GM18517 (cell line): ENCODE results near the gene FAM156B.
"Not testable (repeated sequence)": the region's sequence is repeated elsewhere in the genome, so short reads cannot be mapped to it uniquely, and the experiment has no call there.

ENCODE experiments used
- ATAC-seq: cut with Tn5 transposase; IDR thresholded peaks from one replicate; pipeline ENCODE4 v1.9.1; 2021; ENCODE audit warnings: mild to moderate bottlenecking, moderate library complexity; ENCODE audit not compliant: unreplicated experiment

Gene FAM156B, protein sequence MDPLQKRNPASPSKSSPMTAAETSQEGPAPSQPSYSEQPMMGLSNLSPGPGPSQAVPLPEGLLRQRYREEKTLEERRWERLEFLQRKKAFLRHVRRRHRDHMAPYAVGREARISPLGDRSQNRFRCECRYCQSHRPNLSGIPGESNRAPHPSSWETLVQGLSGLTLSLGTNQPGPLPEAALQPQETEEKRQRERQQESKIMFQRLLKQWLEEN

DNA sequence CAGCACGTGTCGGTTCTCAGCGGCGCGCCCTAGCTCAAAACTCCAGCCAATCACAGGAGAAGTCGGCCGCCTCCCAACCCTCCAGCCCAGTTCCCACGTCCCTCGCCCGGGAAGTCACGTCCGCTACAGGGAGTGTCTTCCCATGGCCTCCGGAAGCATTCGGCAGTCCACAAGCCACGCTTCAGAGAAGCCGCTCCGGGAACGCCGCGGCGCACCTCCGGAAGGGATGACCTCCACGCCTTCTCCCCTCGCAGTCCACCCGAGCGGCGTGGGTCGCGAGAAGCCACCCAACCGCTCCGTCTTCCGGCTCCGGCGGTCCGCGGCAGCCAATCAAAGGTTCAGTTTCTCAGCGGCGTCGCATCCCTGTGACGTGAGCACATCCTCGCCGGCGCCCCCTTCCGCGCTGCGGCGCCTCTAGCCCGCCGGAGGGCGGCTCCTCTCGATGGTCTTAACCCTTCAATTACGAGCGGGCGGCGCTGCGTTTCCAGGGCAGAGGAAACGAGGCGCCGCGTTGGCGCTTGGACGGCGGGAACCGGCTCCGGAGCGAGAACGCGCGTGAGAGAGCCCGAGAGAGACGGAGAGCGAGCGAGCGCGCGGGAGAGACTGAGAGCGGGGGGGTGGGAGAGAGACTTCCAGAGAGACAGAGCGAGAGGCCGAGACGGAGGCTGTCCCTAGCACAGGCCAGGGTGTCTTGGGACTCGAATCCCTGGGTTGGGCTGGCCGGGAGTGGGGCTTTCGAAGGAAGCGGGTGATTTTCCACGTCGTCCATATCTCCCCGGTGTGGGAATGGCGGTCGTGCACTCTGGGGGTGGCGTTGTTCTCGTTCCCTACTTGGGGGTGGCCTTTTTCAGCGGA, at the start of gene FAM156B:
Gene FAM156B (plus strand): TSS at position 476 of the 855 bp plus-strand sequence. CDS start 9,896 bp downstream, outside the sequence.
- ATAC-seq, result peak; percentile 84

DNA sequence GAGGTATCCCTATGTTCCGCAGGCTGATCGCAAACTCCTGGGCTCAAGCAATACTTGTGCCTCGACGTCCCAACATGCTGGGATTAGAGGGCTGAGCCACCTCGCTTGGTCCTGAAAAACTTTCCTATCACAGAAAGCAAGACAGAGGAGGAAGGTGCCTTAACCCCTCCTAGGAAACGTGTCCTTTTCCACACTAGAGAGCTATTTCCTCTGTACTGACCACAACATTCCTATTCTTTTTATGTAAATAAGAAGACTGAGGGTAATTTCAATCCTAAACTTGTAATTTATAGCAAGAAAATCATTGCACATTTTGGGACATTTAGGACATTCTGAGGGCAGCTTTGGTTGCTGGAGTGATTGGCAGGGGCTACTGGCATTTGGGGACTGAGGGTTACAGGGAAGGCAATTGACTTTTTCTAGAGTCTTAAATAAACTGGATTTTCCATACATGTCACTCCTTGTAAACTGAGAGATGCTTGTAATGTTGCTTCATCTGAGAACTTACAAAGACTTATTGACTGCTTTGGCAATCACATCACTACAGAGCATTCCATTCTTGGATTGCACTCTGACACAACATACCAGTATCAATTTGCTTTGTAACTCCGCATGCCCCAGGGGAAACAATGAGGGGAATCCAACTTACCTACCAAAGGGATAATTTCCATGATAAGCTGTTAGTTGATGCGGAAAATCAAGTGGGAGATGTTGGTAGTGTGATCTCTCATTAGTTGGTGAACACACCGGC, 44.8 kb upstream of the FAM156B start:
- no peak for ATAC-seq

- not testable (repeated sequence) for ATAC-seq
Observed at GRCh38 chrX:52856991-52857525, 40.1 kb upstream of the FAM156B start.

DNA sequence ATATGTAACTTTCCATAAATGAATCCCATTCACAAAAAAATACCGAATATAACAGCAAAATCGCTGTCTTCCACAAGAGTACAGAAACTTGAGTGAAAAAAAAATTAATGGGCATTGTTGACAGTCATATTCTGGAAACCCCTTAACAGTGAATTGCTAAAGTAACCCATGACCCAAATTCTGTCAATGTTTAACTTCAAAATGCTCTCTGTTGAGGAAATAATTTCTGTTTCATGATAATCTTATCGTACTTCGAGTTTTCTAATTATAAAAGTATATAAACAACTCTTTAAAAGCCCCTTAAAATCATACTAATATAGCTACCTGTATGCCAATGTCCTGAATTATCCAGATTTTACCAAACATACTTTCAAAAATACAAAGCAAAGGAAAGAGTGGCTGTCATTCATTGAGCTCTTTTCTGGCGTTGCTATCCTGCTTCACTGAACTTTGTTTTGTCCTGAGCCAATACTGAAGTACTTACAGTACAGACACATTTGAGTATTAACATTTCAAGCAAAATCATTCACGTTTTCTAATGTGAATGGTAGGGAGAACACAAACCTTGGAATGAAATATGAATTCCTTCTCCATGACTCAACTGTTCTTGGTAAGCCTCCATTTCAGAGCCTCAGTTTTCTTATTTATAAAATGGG, 31.7 kb upstream of the FAM156B start:
- no peak for ATAC-seq

DNA sequence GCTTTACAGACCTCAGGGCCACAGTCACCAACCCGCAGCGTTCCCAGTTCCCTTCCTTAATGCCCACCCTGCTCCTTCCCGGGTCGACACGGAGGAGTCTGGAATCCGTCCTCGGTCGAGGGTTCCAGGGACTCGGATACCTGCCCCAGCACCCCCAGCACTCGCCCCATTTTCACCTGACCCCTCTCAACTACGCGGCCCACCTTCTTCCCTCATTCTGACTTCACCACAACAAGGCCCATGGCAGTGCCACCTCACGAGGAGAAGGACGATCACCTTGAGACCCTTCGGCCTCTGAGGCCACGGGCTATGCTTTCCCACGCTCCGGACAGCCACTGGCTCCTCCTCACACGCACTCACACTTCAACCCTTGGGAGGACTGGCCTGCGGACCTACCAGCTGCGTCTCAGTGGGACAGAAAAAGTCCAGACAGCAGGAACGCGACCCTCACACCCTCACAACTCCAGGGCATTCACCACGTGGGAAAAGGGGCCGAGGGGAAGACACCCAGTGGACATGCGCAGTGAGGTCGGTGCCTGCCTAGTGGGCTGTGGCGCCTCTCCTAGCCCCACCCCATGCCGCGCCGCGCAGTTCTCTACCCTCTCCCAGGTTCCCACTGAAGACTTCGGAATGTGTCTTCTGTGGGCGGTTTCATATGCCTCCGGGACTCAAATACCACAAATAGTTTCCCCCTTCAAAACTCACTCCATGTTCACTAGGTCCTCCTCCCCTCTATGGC, 29.4 kb upstream of the FAM156B start, which contains the start of gene XAGE3:
Gene XAGE3 (minus strand): TSS at position 474 of the 739 bp plus-strand sequence. CDS start 950 bp downstream, outside the sequence.
- no peak for ATAC-seq

DNA sequence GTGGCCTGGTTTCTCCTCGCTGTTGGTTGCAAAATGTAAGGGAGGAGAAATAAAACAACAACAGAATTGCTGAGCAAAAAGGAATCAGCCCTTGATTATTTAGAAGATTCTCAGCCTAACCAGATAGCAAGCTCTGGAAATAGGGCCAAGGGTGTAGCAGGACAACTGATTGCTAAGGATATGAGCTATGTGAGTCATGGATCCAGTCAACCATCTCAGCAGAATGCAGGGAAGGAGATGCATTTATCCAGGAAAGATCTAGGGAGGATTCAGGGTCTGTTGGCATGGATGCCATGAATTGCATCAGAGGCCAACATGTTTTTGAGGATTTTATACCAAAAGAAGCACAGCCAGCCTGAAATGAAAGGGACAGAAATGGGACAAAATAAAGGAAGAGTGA, 27.1 kb upstream of the FAM156B start:
- ATAC-seq, result no peak

- ATAC-seq, result not testable (repeated sequence)
Observed at GRCh38 chrX:52873825-52874224, 23.3 kb upstream of the FAM156B start.

DNA sequence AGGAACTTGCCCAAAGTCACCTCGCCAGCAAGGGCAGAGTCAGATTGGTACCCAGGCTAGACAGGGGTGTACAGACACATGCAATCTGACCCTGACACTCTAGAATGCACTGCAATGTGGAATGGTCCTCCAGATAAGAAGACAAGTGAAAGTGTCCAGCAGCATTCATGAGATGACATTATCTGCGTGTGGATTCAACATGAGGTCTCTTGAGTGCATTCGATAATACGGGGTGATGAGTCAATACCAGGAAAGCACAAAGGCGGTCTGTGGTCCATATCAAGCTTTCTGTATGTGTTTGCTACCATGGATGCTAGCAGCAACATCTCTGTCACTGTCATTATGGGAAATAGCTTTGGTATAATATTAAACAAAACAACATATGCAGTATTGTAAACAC, 22.5 kb upstream of the FAM156B start:
- ATAC-seq, result no peak

GRCh38 chrX:52875436-52875835, 21.7 kb upstream of the FAM156B start:
- not testable (repeated sequence) for ATAC-seq

GRCh38 chrX:52876386-52876785, 20.7 kb upstream of the FAM156B start:
- not testable (repeated sequence) for ATAC-seq

DNA sequence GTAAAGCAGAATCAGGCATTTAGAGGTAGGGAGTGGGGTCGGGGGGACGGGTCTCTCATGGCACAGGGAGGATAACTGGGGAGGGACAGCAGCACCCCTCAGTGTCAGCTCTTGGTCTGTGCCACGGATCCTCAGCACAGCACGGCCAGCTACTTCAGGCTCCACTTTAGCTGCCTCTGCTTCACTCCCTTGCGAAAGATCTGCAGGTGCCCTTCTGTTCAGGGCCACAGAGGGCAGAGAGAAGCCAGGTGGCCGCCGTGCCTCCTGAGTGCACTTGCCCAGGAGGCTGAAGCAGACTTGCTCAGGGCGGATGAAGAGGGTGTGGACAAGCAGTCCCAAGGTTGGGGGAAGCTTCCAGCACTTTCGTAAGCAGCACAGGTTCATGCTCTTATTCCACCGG, 9.7 kb upstream of the FAM156B start:
- ATAC-seq, result not testable (repeated sequence)

DNA sequence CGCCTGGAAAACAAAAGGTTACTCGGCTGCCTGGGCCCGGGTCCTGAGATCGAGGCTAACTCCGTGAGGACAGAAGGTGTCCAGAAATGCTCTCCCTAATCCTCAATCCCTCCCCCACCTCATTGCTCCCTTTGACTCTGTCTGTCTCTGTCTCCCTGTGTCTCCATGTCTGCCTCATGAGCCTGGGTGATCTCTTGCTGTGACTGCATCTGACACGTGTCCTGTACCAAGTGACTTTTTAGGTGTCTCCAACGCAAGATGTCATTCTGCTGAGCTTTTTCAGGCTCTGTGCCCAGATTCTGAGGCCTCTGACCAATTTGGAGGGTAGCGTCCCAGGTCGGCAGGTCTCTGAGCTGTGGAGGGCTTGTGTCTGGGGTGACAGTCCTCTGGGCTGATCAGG, 9.0 kb upstream of the FAM156B start:
- not testable (repeated sequence) for ATAC-seq

DNA sequence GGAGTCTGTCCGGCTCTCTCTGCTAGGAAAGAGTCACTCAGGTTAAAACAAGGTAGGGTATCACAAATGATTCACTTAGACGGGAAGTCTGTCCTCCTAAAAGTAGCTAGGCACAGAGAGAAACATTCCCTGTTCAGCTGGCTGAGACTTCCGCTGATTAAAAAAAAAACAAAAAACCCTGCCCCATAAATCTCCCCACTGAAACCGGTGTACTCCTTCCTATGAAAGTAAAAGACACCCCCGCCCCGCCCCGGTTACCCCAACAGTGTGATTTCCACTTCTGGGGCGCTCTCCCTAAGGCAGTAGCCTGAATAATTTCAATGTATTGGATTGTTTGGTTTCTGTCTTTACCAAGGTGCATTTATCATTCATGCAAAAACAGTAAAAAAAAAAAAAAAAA, 692 bp upstream of the FAM156B start:
- peak; percentile 27 for ATAC-seq

GRCh38 chrX:52905531-52905930, 8.4 kb downstream of the FAM156B start:
- not testable (repeated sequence) for ATAC-seq

GRCh38 chrX:52906072-52906471, 8.9 kb downstream of the FAM156B start:
- ATAC-seq, result not testable (repeated sequence)

DNA sequence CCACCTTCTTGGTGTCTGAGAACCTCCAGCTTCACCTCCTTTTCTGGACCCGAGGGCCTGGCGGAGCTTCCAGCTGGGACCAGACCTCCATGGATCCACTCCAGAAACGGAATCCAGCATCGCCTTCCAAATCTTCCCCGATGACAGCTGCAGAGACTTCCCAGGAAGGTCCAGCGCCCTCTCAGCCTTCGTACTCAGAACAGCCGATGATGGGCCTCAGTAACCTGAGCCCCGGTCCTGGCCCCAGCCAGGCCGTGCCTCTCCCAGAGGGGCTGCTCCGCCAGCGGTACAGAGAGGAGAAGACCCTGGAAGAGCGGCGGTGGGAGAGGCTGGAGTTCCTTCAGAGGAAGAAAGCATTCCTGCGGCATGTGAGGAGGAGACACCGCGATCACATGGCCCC, 10.0 kb downstream of the FAM156B start:
- not testable (repeated sequence) for ATAC-seq

DNA sequence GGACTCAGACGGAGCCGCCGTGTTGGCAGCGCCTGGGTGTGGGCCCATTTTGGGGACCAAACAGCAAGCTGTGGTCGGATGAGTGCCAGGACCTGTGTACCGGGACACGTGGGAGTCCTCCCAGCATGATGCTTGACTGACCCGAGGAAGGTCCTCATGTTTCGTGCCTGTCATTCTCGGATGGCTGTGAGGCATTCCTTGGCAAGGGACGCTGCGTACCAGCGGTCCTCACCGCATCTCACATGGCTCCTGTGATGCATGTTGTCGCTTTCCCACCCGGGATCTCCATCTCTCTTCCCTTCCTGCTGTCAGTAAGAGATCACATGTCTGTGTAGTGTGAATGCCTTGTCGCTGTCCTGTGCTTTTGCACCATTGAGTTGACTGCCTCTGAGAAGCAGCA, 10.8 kb downstream of the FAM156B start:
- not testable (repeated sequence) for ATAC-seq

DNA sequence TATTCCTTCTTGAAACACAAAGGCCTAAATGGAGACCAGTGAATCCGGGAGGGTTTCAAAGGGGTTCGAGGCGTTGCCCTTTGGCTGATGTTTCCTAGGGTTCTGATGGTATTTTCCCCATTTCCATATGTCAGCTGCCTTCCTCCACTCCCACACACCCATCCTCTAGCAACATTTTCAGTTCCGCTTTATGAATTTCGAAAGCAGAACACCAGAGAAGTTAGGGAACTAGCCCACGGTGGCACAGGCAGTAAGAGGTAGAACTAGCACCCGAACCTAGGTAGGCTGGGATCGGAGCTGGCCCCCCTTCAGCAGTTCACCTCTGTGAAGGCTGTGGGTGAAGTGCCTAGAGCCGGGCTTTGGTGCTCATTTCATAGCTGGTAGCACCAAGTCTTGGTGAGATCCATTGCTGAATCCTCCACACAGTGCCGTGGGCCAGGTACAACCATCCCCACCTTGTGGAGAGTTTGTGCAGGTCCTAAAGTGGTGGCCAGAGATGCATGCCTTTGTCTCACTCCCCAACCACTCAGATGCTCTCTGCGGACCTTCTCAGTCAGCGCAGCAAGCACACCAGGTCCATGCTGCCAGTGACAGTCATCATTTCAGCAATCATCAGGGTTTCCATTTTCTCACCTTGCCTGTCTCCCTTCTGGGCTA, 12.3 kb downstream of the FAM156B start:
- not testable (repeated sequence) for ATAC-seq

DNA sequence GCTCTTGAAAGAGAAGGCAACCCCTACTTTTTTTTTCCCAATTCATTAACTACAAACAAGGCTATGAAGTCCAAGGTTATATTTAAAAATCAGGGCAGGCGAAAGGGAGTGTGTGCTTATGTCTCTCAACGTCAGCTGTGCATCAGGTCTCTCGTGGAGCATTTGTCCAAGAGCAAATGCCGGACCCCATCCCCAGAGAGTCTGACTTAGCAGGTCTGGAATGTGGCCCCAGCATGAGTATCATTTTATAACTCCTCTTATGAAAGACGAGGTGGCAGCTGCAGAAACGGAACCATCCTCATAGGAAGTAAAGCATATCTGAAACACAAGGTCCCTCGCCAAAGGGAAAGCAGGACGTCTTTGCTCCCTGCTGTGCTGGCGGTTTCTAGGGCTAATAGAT, 16.6 kb downstream of the FAM156B start:
- not testable (repeated sequence) for ATAC-seq
